Ectodermal cell (in vitro differentiated cells): ENCODE measurements around the gene SRGAP1.

Source experiments
- H3K27ac ChIP-seq: 2 replicates; pipeline ENCODE4 v1.7.0; 2013; ENCODE audit warnings: mild to moderate bottlenecking, low read depth, low read length; ENCODE audit not compliant: insufficient read depth, poor library complexity, severe bottlenecking
- H3K27me3 ChIP-seq: 2 replicates; pipeline ENCODE4 v1.7.0; 2013; ENCODE audit warnings: mild to moderate bottlenecking, low read length; ENCODE audit not compliant: insufficient read depth, control insufficient read depth, poor library complexity, severe bottlenecking
- H3K36me3 ChIP-seq: one replicate; pipeline ENCODE4 v1.7.0; 2013; ENCODE audit warnings: low read length; ENCODE audit not compliant: control insufficient read depth, insufficient read depth
- H3K4me1 ChIP-seq: one replicate; pipeline ENCODE4 v1.7.0; 2013; ENCODE audit warnings: low read length; ENCODE audit not compliant: control insufficient read depth, insufficient read depth
- H3K4me3 ChIP-seq: 2 replicates; pipeline ENCODE4 v1.7.0; 2013; ENCODE audit warnings: low read depth, low read length, control low read depth; ENCODE audit not compliant: insufficient read depth
- H3K9me3 ChIP-seq: 2 replicates; pipeline ENCODE4 v1.7.0; 2013; ENCODE audit warnings: mild to moderate bottlenecking, low read length, moderate library complexity; ENCODE audit not compliant: control insufficient read depth
- WGBS, 2 experiments: methylation state at CpG; one replicate each; pipeline ENCODE4 v1.1.7; 2013; ENCODE audit warnings: missing lambda C conversion rate in 2 of 2; 5-methylcytosine and 5-hydroxymethylcytosine counted together

The SRGAP1 gene

DNA sequence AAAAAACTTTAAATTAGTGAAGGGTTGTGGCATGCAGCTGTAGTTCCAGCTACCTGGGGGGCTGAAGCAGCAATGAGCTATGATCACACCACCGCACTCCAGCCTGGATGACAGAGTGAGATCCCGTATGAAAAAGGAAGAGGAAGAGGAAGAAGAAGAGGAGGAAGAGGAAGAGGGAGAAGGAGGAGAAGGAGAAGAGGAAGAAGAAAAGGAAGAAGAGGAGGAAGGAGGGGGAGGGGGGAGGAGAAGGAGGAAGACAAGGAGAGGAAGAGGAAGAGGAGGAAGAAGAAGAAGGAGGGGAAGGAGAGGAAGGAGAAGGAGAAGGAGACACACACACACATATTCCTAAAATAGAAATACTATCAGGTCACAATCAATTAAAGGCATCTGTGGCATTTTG, 32.7 kb upstream of the SRGAP1 start:
- Histone ChIP-seq H3K4me3 (no peak overlapping the region), H3K27ac (no peak overlapping the region), H3K4me1 (no peaks in the 10 kb centered on the region), H3K36me3 (no peaks in the 10 kb centered on the region), H3K9me3 (no peaks in the 10 kb centered on the region), H3K27me3 (no peaks in the 10 kb centered on the region)
- WGBS, 2 experiments: 95% methylated on average over 2 of the region's 2 CpGs

DNA sequence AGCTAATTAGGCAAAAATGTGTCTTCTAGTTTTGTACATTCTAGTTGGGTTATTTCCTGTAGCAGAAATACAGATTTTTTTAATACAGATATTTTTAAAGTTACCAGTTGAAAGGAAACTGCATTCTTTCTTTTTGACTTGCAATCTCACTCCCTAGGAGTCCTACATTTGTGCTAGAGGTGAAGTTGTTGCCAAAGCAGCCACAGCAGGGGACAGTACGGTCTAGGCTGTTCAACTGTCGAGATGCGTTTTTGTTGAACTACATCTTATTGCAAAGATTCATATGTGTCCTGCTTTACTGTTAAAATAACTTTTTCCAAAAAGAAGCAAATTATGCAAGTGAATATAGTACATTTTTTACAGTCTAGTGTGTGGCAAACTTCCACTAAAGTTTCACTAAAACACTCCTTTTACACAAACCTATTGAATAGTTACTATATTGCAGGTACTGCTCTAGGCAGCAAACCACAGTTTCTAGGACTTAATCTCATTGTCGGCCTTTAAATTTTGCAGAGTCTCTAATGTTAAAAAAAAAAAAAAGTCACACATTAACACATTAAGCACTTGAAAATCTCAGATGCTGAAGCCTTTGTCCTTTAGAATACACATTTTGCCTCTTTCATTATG, 30.2 kb upstream of the SRGAP1 start:
- 85 to 93% methylated on average over 4 of the region's 4 CpGs for WGBS, 2 experiments
- Histone ChIP-seq H3K4me1 (no peaks in the 10 kb centered on the region), H3K27me3 (no peaks in the 10 kb centered on the region), H3K9me3 (no peaks in the 10 kb centered on the region), H3K4me3 (no peak overlapping the region), H3K36me3 (no peaks in the 10 kb centered on the region), H3K27ac (no peak overlapping the region)

DNA sequence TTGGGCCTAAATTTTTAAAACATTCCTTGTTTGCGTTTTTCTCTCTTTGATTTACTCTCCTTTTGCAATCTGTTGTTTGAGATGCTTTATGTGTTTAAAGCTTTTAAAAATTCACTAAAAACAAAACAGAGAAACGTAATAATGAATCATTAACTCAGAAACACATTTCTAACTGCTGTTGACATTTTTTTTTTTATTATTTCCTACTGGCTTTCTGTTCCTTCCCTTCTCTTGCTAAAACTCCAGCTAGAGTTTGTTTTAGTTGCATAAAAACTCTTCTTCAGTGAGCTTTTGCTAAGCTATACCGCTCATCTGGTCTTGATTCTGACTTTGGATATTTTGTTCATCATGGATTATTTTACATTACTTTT, 29.0 kb upstream of the SRGAP1 start:
- H3K4me3 ChIP-seq: no peak overlapping the region
- 89 to 100% methylated on average over 2 to 3 of the region's 3 CpGs for WGBS, 2 experiments

DNA sequence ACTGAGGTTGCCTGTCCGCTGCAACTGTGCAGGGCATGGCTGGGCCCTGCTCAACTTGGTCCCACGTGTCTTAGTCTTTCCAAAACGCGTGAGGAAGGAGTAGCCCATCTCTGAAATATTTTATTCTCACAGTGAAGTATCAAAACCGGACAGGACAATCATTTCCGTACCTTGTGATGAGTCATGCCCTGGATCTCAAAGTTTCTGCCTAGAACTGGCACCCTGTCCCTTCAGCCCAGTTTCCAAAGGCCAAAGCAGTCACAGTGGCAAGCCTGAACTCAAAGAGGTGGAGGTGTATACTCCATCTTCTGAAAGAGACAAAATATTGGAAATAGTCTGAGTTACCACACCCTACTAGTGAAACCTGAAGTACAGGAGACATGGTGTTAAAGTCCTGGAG, 28.5 kb upstream of the SRGAP1 start:
- H3K4me1 ChIP-seq: no peaks in the 10 kb centered on the region
- 84 to 89% methylated on average over 6 of the region's 6 CpGs for WGBS, 2 experiments
- H3K27ac ChIP-seq: no peak overlapping the region
- H3K27me3 ChIP-seq: no peaks in the 10 kb centered on the region
- H3K4me3 ChIP-seq: no peak overlapping the region
- H3K9me3 ChIP-seq: no peaks in the 10 kb centered on the region
- H3K36me3 ChIP-seq: no peaks in the 10 kb centered on the region

More for the DNA sequence above, 29.0 kb upstream of the SRGAP1 start:
- no peaks in the 10 kb centered on the region for H3K36me3 ChIP-seq
- no peaks in the 10 kb centered on the region for H3K27me3 ChIP-seq
- H3K27ac ChIP-seq: no peak overlapping the region
- H3K9me3 ChIP-seq: no peaks in the 10 kb centered on the region
- H3K4me1 ChIP-seq: no peaks in the 10 kb centered on the region

DNA sequence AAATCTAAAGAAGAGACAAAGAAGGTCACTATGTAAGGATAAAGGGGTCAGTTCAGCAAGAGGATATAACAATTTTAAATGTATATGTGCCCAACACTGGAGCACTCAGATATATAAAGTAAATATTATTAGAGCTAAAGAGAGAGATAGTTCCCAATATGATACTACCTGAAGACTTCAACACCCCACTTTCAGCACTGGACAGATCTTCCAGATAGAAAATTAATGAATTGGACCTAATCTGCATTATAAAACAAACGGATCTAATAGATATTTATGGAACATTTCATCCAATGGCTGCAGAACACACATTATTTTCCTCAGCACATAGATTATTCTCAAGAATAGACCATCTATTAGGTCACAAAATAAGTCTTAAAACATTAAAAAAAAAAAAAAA, 24.1 kb upstream of the SRGAP1 start:
- 80 to 100% methylated on average over 1 of the region's 1 CpG for WGBS, 2 experiments
- Histone ChIP-seq H3K4me1 (no peaks in the 10 kb centered on the region), H3K4me3 (no peak overlapping the region), H3K9me3 (no peaks in the 10 kb centered on the region), H3K27ac (no peak overlapping the region), H3K27me3 (no peaks in the 10 kb centered on the region), H3K36me3 (no peaks in the 10 kb centered on the region)

DNA sequence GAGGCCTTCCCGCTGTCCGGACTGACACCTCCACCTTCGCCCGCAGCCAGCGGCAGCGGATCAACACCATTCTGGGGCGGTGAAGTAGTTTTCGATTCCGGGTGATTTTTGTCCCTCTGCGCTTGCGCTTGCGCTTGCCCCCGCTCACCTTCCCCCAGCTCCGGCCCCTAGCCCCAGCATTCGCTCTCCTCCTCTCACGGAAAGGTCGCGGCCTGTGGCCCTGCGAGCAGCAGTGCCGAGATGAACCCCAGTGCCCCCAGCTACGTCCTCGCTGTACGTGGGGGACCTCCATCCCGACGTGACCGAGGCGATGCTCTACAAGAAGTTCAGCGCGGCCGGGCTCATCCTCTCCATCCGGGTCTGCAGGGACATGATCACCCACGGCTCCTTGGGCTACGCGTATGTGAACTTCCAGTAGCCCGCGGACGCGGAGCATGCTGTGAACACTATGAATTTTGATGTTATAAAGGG, 22.7 kb upstream of the SRGAP1 start:
- H3K4me1 ChIP-seq: no peaks in the 10 kb centered on the region
- H3K4me3 ChIP-seq: no peak overlapping the region
- H3K27me3 ChIP-seq: no peaks in the 10 kb centered on the region
- whole genome bisulfite sequencing, 2 experiments: 95 to 96% methylated on average over 38 of the region's 38 CpGs
- no peaks in the 10 kb centered on the region for H3K9me3 ChIP-seq
- H3K36me3 ChIP-seq: no peaks in the 10 kb centered on the region
- no peak overlapping the region for H3K27ac ChIP-seq

DNA sequence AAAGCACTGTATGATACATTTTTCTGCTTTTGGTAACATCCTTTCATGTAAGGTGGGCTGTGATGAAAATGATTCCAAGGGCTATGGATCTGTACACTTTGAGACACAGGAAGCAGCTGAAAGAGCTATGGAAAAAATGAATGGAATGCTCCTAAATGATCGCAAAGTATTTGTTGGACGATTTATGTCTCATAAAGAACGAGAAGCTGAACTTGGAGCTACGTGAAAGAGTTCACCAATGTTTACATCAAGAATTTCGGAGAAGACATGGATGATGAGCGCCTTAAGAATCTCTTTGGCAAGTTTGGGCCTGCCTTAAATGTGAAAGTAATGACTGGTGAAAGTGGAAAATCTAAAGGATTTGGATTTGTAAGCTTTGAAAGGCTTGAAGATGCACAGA, 22.1 kb upstream of the SRGAP1 start:
- Histone ChIP-seq H3K4me1 (no peaks in the 10 kb centered on the region), H3K27ac (no peak overlapping the region), H3K27me3 (no peaks in the 10 kb centered on the region), H3K4me3 (no peak overlapping the region), H3K36me3 (no peaks in the 10 kb centered on the region), H3K9me3 (no peaks in the 10 kb centered on the region)
- WGBS, 2 experiments: 94 to 96% methylated on average over 6 of the region's 6 CpGs

DNA sequence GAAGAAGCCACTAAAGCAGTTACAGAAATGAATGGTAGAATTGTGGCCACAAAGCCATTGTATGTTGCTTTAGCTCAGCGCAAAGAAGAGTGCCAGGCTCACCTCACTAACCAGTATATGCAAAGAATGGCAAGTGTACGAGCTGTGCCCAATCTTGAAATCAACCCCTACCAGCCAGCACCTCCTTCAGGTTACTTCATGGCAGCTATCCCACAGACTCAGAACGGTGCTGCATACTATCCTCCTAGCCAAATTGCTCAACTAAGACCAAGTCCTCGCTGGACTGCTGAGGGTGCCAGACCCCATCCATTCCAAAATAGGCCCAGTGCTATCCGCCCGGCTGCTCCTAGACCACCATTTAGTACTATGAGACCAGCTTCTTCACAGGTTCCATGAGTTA, 21.5 kb upstream of the SRGAP1 start:
- Histone ChIP-seq H3K4me3 (no peak overlapping the region), H3K27me3 (no peaks in the 10 kb centered on the region), H3K27ac (no peak overlapping the region), H3K9me3 (no peaks in the 10 kb centered on the region), H3K4me1 (no peaks in the 10 kb centered on the region), H3K36me3 (no peaks in the 10 kb centered on the region)
- WGBS, 2 experiments: 89 to 92% methylated on average over 6 of the region's 6 CpGs

DNA sequence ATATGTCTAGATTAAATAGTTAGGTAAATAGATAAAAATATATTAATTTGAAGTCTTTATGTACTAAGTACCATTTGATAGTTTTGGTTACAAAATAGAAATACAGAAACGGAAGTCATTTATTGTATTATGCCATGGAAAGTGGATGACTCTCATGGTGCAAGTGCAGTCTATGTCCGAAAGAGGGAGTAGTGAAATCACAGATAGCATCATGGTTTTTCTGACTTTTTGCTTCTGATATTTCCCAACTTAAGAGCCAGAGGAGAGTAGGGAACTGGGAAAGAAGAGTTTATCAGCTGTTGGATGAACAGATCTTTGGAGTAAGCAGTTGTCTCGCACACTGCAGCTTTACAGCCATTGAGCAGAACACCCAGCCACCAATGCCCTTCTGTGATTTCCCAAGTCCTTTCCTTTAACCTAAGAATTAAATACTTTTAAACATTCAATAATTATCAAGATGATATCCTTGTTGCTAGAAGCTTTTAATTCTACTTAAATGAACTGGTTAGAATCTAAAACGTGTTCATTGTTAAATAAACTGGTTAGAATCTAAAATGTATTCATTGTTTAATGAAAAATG, 18.4 kb upstream of the SRGAP1 start:
- H3K27ac ChIP-seq: no peak overlapping the region

DNA sequence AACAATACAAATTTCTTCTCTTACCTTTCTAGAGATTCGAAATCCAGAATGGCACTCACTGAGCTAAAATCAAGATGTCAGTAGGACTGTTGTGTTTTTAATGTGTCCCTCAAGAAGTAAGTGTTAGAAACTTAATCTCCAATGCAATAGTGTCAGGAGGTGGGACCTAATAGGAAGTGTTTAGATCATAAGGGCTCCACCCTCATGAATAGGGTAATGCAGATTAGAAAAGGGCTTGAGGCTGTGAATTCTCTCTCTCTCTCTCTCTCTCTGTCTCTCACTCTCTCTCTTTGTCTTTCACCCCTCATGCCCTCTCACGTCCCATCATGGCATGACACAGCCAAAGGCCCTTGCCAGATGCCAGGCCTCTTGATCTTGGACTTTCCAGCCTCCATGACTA, 15.6 kb upstream of the SRGAP1 start:
- no peaks in the 10 kb centered on the region for H3K27me3 ChIP-seq
- 81 to 89% methylated on average over 2 of the region's 2 CpGs for WGBS, 2 experiments
- H3K36me3 ChIP-seq: no peaks in the 10 kb centered on the region
- H3K9me3 ChIP-seq: no peaks in the 10 kb centered on the region
- H3K4me1 ChIP-seq: no peaks in the 10 kb centered on the region
- no peak overlapping the region for H3K27ac ChIP-seq
- no peak overlapping the region for H3K4me3 ChIP-seq

More for the DNA sequence above, 18.4 kb upstream of the SRGAP1 start:
- no peaks in the 10 kb centered on the region for H3K4me1 ChIP-seq
- H3K27me3 ChIP-seq: no peaks in the 10 kb centered on the region
- H3K4me3 ChIP-seq: no peak overlapping the region
- WGBS, 2 experiments: 39 to 49% methylated on average over 4 of the region's 4 CpGs
- H3K9me3 ChIP-seq: no peaks in the 10 kb centered on the region
- no peaks in the 10 kb centered on the region for H3K36me3 ChIP-seq
